Activated CD4-positive, alpha-beta T cell treated with anti-CD3 and anti-CD28 coated beads for 4 hours (primary cell): ENCODE results near the gene DOCK2.

Experiments used
- DNase-seq, 2 donors: peaks; one replicate each; pipeline ENCODE4 v3.0.0-alpha.2; 2020

The DOCK2 gene

GRCh38 chr5:169874621-169875020, 237.5 kb downstream of the DOCK2 start:
- DNase-seq: no peak

DNA sequence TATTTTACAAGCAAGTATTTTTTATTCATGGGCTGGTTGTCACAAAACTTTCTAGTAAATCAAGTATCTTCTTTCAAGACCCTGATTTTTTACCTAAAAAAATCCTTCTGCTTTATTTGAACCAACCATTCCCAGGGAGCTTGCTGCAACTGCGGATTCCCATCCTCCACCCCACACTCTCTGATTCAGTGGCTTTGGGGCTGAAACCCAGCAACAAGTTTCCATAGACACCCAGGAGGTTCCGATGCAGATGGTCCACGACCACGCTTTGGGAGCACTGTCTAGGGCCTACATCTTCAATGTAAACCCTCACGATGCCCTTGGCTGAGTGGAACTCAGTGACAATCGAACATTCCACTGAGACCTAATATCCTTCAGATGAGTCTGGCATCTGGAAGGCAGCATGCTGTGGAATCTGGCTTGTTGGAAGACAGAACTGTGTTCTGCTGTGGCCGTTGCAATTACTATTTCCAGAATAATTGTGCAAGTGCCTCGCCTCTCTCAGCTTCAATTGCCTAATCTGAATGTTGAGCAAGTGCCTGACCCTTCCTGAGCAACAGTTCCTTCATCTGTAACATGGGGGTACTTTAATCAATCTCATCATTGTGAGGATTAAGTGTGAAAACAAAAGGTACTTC, 238.1 kb downstream of the DOCK2 start:
- no peak for DNase-seq

DNA sequence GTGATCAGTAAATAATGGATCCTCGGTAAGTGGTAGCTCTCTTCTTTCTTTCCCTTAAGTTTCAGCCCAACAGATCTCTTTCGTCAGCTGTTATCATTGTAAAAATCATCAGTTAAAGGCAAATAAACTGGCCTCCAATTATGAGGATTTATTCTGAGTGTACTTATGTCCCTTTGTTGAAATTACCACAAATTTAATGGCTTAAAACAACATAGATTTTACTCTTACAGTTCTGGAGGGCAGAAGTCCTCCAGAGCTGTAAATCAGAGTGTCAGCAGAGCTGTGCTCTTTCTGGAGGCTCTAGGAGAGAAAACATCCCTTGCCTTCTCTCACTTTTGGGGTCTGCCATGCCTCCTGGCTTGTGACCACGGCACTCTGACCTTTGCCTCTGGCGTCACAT, 238.7 kb downstream of the DOCK2 start:
- DNase-seq: no peak

- DNase-seq: no peak
These were observed 239.3 kb downstream of the DOCK2 start for GRCh38 chr5:169876386-169876785.

GRCh38 chr5:169880012-169880663, 243.1 kb downstream of the DOCK2 start:
- DNase-seq: no peak

GRCh38 chr5:169880785-169881184, 243.7 kb downstream of the DOCK2 start:
- DNase-seq: no peak

DNA sequence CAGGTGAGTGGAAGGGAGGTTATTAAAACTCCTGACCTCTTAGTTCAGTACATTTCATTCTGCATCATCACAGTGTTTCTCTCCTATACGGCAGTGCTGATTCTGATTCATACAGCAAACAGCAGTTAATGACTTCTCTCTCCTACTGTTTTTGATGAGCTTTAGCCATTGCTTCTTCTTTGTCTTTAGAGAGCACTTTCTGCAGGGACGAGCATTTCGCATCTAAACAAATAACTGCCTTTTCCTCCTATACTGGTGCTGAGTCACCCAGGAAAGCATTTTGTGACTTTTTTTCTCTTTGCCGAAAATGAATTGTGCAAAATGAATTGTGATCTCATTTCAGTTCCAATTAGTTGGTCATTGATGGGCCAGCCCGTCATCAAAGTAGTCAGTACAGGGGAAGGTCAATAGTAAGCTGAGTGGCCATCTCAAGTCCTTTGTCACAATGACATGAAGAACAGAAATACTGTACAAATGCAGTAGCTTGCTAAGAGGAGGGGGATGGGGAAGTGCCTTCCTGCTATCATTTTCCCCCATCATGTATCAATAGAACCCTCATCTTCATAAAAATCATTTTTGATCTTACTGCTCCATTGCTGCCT, 244.7 kb downstream of the DOCK2 start:
- no peak for DNase-seq

DNA sequence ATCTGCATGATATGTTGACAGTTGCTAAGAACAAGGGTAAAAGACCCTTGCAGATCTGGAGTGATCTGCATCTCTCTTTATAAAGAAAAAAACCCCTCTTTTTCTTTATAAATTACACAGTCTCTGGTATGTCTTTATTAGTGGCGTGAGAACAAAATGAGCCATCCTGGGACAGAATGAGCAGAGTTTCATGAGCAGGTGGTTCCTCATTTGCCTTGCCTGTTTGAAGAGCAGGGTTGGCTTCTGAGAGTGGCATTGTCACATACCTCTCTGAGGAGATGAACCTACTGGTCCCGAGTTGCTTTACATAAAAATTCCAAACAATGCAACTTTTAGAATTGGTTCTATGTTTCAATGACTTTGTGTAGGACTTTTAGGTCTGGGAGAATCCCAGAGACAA, 249.0 kb downstream of the DOCK2 start:
- no peak for DNase-seq

GRCh38 chr5:169886677-169887076, 249.6 kb downstream of the DOCK2 start:
- DNase-seq: no peak

DNA sequence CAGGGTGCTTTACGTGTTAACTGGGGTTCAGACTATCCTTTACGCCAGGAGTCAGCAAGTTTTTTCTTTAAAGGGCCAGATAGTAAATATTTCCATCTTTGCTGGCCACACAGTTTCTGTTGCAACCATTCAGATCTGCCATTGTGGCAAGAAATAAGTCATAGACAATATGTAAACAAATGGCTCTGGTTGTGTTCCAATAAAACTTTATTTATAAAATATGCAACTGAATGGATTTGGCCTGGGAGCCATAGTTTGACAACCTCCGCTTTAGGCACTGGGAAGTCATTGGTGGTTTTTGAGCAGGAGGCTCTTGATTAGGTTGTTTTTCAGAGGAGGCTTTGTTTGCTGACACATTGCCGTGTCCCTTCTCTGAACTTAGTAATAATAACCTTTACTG, 252.5 kb downstream of the DOCK2 start:
- DNase-seq: no peak

GRCh38 chr5:169893010-169893409, 255.9 kb downstream of the DOCK2 start:
- no peak for DNase-seq

DNA sequence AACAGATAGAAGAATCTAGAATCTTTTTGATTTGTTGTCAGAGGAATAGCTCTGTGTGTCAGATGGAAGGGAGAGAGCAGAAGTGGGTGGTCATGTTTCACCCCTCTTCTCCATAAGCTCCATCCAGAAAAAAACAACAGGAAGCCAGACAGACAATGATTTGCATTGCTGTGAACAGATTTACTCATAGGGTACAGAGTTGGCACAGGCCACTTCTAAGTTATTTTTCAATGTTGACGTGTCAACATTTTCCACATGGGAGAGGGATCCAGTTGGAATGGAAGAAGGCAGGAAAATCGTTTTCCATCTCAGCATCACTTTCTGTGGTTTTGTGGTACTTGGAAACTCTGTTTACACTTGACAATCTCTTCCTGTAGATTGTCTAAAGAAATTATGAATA, 256.5 kb downstream of the DOCK2 start:
- DNase-seq: no peak

DNA sequence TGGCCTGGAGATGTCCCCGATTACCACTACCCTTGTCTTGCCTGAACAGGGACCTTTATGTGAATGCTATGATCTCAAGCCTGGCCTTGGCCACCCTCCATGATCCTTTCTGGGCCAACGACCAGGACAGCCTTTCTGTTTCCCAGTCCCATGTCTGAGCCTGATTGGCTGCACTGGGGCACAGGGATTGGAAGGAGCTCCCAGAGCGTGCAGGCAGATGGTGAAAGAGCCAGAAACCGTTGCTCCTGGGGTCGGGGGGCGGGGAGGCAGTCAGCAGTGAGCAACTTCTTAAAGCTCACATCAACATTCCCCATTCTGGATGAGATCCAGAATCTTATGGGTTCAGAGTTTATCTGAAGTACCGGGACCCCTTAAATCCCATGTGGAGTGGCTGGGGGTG, 258.9 kb downstream of the DOCK2 start:
- DNase-seq: no peak

DNA sequence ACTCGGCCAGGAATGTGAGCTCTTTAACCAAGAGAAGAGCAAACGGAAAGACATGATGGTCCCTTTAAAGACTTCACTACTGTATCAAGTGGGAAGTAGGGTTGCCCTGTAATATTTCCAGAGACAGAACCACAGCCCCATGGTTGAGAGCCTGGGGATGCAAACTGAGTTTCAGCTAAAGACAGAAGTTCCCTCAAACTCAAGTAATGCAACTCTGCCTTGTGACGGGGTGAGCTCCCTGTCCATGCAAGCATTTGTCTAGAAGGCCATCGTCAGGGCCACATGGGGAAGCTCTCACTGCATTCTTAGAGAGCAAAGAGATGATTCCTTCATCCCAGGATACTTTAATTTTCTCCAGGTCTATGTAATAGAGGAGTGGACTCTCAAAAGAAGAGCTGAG, 260.4 kb downstream of the DOCK2 start:
- DNase-seq: no peak

GRCh38 chr5:169901896-169902295, 264.8 kb downstream of the DOCK2 start:
- no peak for DNase-seq

DNA sequence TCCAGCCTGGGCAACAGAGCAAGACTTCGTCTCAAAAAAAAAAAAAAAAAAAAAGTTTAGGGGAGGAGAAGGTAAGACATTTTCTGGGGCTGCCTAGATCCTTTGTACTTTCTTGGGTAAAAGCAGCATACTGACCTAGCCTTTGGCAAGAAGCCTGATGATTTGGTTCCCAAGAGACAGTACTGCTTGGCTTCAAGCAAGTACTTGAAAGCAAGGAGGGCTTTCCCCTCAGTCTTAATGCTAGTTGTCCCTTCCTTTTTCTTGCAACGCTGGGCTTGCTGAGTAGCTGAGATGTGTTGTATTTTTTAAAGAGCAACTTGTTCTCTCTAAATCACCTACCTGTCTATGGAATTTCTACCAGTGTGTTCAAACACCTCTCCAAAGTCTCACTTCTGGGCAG, 267.0 kb downstream of the DOCK2 start:
- no peak for DNase-seq

DNA sequence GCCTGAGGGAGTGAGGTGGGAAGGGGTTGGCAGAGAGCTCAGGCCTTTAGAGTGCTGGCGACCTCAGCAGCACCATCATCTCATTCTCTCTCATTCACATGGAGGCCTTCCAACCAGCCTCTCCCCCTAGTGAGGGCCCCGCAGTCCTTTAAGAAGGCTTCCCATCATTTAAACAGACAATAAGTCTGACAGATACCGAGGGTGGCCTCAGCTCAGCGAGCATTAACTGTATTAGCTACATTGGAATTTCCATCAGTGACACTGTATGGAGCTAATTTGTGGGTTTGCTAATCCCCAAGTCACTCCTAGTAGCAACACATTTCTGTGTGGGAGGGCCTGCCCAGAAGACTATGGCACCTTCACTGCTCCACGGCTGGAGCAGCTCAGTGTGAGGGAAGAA, 267.4 kb downstream of the DOCK2 start:
- no peak for DNase-seq

GRCh38 chr5:169905017-169905416, 267.9 kb downstream of the DOCK2 start:
- DNase-seq: no peak

- no peak for DNase-seq
These were observed 269.9 kb downstream of the DOCK2 start for GRCh38 chr5:169906745-169907649.

GRCh38 chr5:169908864-169909263, 271.8 kb downstream of the DOCK2 start:
- no peak for DNase-seq

DNA sequence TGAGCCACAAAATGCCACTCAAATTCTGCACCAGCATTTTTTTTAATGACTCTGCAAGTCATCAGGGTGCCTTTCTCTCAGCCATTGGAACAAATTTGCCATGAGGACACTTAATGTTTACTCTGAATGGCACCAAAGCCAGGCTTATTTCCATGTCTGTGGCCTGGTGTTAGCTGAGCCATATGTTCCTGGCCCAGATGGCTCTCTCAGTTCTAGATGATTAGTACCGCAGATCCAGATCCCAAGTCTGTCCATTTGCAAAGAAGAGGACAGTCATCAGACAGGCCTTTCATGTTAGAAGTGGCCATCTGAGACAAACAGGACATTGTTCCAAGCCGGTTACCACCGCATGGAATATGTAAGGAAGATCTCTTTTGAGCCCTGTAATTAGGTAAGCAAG, 272.9 kb downstream of the DOCK2 start:
- no peak for DNase-seq

GRCh38 chr5:169910393-169910792, 273.3 kb downstream of the DOCK2 start:
- no peak for DNase-seq

DNA sequence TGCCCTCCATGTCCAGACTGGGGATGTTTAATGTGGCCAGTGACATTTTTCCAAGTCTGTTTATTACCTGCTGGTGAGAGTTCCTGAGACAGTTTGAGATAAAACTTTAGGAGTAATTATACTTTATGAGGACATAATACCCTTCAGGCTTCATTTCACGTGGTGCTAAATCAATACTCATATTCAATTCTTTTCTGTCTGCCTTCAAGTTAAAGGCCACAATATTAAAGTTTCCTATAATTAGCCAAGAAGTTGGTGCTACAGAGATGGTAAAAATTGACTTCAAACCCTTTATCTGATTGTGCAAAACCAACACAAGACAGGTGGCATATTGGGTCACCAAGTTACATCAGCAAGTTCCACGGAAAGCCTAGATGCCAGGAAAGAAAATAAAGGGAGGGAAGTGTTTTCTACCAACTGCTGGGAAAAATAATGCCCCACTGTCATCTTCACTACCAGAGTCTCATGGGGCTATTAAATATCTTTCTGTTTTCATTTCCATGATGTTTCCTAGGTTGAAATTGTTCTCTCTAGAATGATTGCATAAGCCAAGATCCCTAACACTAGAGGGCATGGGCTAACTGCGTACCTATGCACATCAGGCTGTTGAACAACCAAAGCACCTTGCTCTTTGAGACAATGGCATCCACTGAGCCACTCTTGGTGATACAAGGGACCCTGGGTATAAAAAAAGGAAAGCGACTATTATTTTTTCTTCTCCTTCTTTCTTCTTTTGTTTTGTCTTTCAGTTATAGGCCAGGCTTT, 274.6 kb downstream of the DOCK2 start:
- DNase-seq: no peak
